HG03095 (cell line): Measurements from ENCODE around the gene SLC12A7.
"Not testable (repeated sequence)": the region's sequence is repeated elsewhere in the genome, so short reads cannot be mapped to it uniquely, and the experiment has no call there.

Source experiments
- ATAC-seq: cut with Tn5 transposase; IDR thresholded peaks from one replicate; pipeline ENCODE4 v1.9.1; 2021; ENCODE audit warnings: moderate library complexity; ENCODE audit not compliant: unreplicated experiment

The SLC12A7 gene

GRCh38 chr5:1127959-1128785 is 16.3 kb upstream of the SLC12A7 start:
- ATAC-seq: no peak

GRCh38 chr5:1125695-1126094 is 13.8 kb upstream of the SLC12A7 start:
- ATAC-seq: not testable (repeated sequence)

- no peak for ATAC-seq
Measured at GRCh38 chr5:1125030-1125357, 13.1 kb upstream of the SLC12A7 start.

- no peak for ATAC-seq
Measured at GRCh38 chr5:1124205-1125029, 12.6 kb upstream of the SLC12A7 start.

- ATAC-seq: no peak
Measured at GRCh38 chr5:1123418-1124147, 11.7 kb upstream of the SLC12A7 start.

- no peak for ATAC-seq
Measured at GRCh38 chr5:1122511-1123294, 10.8 kb upstream of the SLC12A7 start.

- ATAC-seq: no peak
Measured at GRCh38 chr5:1121891-1122290, 10.0 kb upstream of the SLC12A7 start.

- no peak for ATAC-seq
Measured at GRCh38 chr5:1121044-1121443, 9.2 kb upstream of the SLC12A7 start.

- ATAC-seq: no peak
Measured at GRCh38 chr5:1120236-1120999, 8.6 kb upstream of the SLC12A7 start.

- no peak for ATAC-seq
Measured at GRCh38 chr5:1119312-1119831, 7.5 kb upstream of the SLC12A7 start.

GRCh38 chr5:1118738-1119137 is 6.9 kb upstream of the SLC12A7 start:
- ATAC-seq: no peak

GRCh38 chr5:1118231-1118698 is 6.4 kb upstream of the SLC12A7 start:
- no peak for ATAC-seq

GRCh38 chr5:1116977-1117376 is 5.1 kb upstream of the SLC12A7 start:
- ATAC-seq: no peak

- no peak for ATAC-seq
Measured at GRCh38 chr5:1116109-1116740, 4.4 kb upstream of the SLC12A7 start.

GRCh38 chr5:1115123-1115815 is 3.4 kb upstream of the SLC12A7 start:
- no peak for ATAC-seq

GRCh38 chr5:1113805-1114586 is 2.1 kb upstream of the SLC12A7 start:
- no peak for ATAC-seq

GRCh38 chr5:1113332-1113690 is 1.4 kb upstream of the SLC12A7 start:
- ATAC-seq: no peak
